GM12872 (cell line): ENCODE measurements around the gene EVPL.

Experiments
- CTCF ChIP-seq: IDR thresholded peaks from 3 replicates; pipeline ENCODE4 v1.5.1; 2011; ENCODE audit warnings: low read depth, mild to moderate bottlenecking, low read length, moderate library complexity; ENCODE audit not compliant: insufficient read depth

Gene EVPL

GRCh38 chr17:76049836-76050537 lies 22.9 kb upstream of the EVPL start:
- no peak for TF ChIP-seq CTCF

- TF ChIP-seq CTCF, result no peak
Measured at GRCh38 chr17:76049239-76049638, 22.1 kb upstream of the EVPL start.

- no peak for TF ChIP-seq CTCF
Measured at GRCh38 chr17:76048711-76049110, 21.6 kb upstream of the EVPL start.

GRCh38 chr17:76048025-76048605 lies 21.0 kb upstream of the EVPL start:
- TF ChIP-seq CTCF, result no peak

GRCh38 chr17:76046064-76046463 lies 19.0 kb upstream of the EVPL start:
- TF ChIP-seq CTCF, result no peak

GRCh38 chr17:76040376-76040775 lies 13.3 kb upstream of the EVPL start:
- no peak for TF ChIP-seq CTCF

GRCh38 chr17:76039121-76039520 lies 12.0 kb upstream of the EVPL start:
- TF ChIP-seq CTCF, result no peak
